Endothelial cell of umbilical vein (primary cell): Measurements from ENCODE around the gene ZNF776. TPM values are rescaled to one million over a fixed set of nuclear protein-coding genes. Genes with fewer than 3 reads are reported as not detected.

Source experiments
- BruUV-seq: library from RNA; stranded (reverse); fragments of 400-500 nt; replicated peaks from 2 replicates; lab custom pipeline; 2021; lab: Mats Ljungman, UMichigan
- CTCF ChIA-PET: fragments of 300-600, 350-600 bp; sonication (Branson Sonifier 250); formaldehyde crosslinking; loops from one replicate; lab custom pipeline; 2021; ENCODE audit warnings: antibody characterized with exemption, inconsistent platforms; lab: Charles Lee
- POLR2A ChIA-PET: fragments of 300-600, 350-600 bp; sonication (Branson Sonifier 250); formaldehyde crosslinking; loops from one replicate; lab custom pipeline; 2021; ENCODE audit warnings: antibody characterized with exemption, inconsistent platforms; lab: Charles Lee
- DNase-seq: peaks from one replicate; pipeline ENCODE4 v3.0.0-alpha.2; 2011; ENCODE audit warnings: low read depth, low spot score
- FAIRE-seq: peaks from 2 replicates; lab custom pipeline; 2011; peaks lifted over from hg19 to GRCh38; lab: Jason Lieb, UNC
- H2AFZ ChIP-seq: 2 replicates; pipeline ENCODE4 v1.6.0; 2012; ENCODE audit warnings: low read depth, low read length, control low read depth, inconsistent platforms
- H3K27ac ChIP-seq: 2 replicates; pipeline ENCODE4 v1.5.1; 2011; ENCODE audit warnings: low read depth, mild to moderate bottlenecking, control low read depth, low read length, moderate library complexity; ENCODE audit not compliant: insufficient read depth
- H3K27me3 ChIP-seq, 2 experiments: 2 replicates each; pipeline versions ENCODE4 v1.6.0 to v1.6.1; 2011; ENCODE audit warnings: low read length in 2 of 2, mixed read lengths in 1 of 2; ENCODE audit not compliant: control insufficient read depth in 2 of 2, insufficient read depth in 2 of 2
- H3K36me3 ChIP-seq, 2 experiments: 2 replicates in 1 of 2; 3 replicates in 1 of 2; pipeline ENCODE4 v1.5.1; 2011; ENCODE audit warnings: low read length in 2 of 2, mild to moderate bottlenecking in 1 of 2, moderate library complexity in 1 of 2; ENCODE audit not compliant: control insufficient read depth in 2 of 2, insufficient read depth in 2 of 2; ENCODE audit errors: extremely low read depth in 1 of 2
- H3K4me1 ChIP-seq: 3 replicates; pipeline ENCODE4 v1.5.1; 2011; ENCODE audit warnings: mild to moderate bottlenecking, low read length; ENCODE audit not compliant: control insufficient read depth, insufficient read depth; ENCODE audit errors: extremely low read depth
- H3K4me2 ChIP-seq: 2 replicates; pipeline ENCODE4 v1.6.1; 2011; ENCODE audit warnings: low read length, control low read depth, mixed read lengths; ENCODE audit not compliant: insufficient read depth
- H3K4me3 ChIP-seq, 3 experiments: fragments of 200-600 bp in 1 of 3; sonication (generic), shearing (Covaris generic) in 1 of 3; replicated peaks in 1 of 3; 2 replicates each; pipeline ENCODE4 v1.5.1; 2011 to 2016; ENCODE audit warnings: control low read depth in 3 of 3, low read length in 3 of 3, mild to moderate bottlenecking in 2 of 3, inconsistent platforms in 1 of 3, low read depth in 1 of 3, moderate library complexity in 1 of 3; ENCODE audit not compliant: insufficient read depth in 1 of 3
- H3K79me2 ChIP-seq: 2 replicates; pipeline ENCODE4 v1.6.0; 2012; ENCODE audit warnings: low read length, inconsistent platforms; ENCODE audit not compliant: control insufficient read depth, insufficient read depth
- H3K9ac ChIP-seq: replicated peaks from 2 replicates; pipeline ENCODE3; 2011; ENCODE audit warnings: low read length, control low read depth; ENCODE audit not compliant: insufficient read depth; ENCODE audit errors: extremely low read depth
- H3K9me1 ChIP-seq: replicated peaks from 3 replicates; pipeline ENCODE4 v1.6.0; 2011; ENCODE audit warnings: mild to moderate bottlenecking, low read length; ENCODE audit not compliant: control insufficient read depth, insufficient read depth; ENCODE audit errors: extremely low read depth
- H3K9me3 ChIP-seq: replicated peaks from 2 replicates; pipeline ENCODE4 v1.5.1; 2012; ENCODE audit warnings: low read length, inconsistent platforms; ENCODE audit not compliant: control insufficient read depth, insufficient read depth
- H4K20me1 ChIP-seq: replicated peaks from 2 replicates; pipeline ENCODE3; 2011; ENCODE audit warnings: mild to moderate bottlenecking, low read length; ENCODE audit not compliant: control insufficient read depth, insufficient read depth; ENCODE audit errors: extremely low read depth
- EZH2 ChIP-seq: IDR thresholded peaks from 2 replicates; pipeline ENCODE4 v1.6.1; 2012; ENCODE audit warnings: borderline replicate concordance, low read depth, mild to moderate bottlenecking, moderate library complexity, low read length, inconsistent platforms; ENCODE audit not compliant: severe bottlenecking
- FOS ChIP-seq: IDR thresholded peaks from 2 replicates; pipeline ENCODE4 v1.6.1; 2011; ENCODE audit warnings: mild to moderate bottlenecking, low read length, moderate library complexity, borderline replicate concordance; ENCODE audit not compliant: insufficient read depth
- GATA2 ChIP-seq: IDR thresholded peaks from 2 replicates; pipeline ENCODE4 v1.7.0; 2011; ENCODE audit warnings: low read depth, mild to moderate bottlenecking, moderate library complexity, mixed read lengths, low read length; ENCODE audit not compliant: insufficient read length, insufficient read depth
- JUN ChIP-seq: IDR thresholded peaks from 2 replicates; pipeline ENCODE4 v1.6.1; 2011; ENCODE audit warnings: borderline replicate concordance, low read depth; ENCODE audit not compliant: insufficient read length, insufficient read depth
- MYC ChIP-seq: IDR thresholded peaks from one replicate; pipeline ENCODE4 v1.6.1; 2011; ENCODE audit warnings: mild to moderate bottlenecking, low read depth, low read length
- POLR2A ChIP-seq: IDR thresholded peaks from 2 replicates; pipeline ENCODE4 v1.6.1; 2012; ENCODE audit warnings: low read depth, mild to moderate bottlenecking, control low read depth, low read length
- POLR2AphosphoS5 ChIP-seq: IDR thresholded peaks from 2 replicates; pipeline ENCODE4 v1.6.1; 2012; ENCODE audit warnings: low read depth, mild to moderate bottlenecking, control low read depth, low read length, moderate library complexity; ENCODE audit not compliant: insufficient read depth
- dilution Hi-C: fragments of 300-500 bp; cut with MboI; formaldehyde crosslinking; loops from one replicate; pipeline ENCODE4 v1.15.0; 2019; ENCODE audit warnings: low sequenced_read_pairs; ENCODE audit not compliant: extremely low pct_ligation_motif_present
- intact Hi-C: fragments of 100-400 bp; cut with micrococcal nuclease; formaldehyde crosslinking; loops from one replicate; pipeline ENCODE4 v1.10.0; 2022
- polyA plus RNA-seq, 4 experiments: library from polyadenylated mRNA; depleted of rRNA in 3 of 4; stranded (reverse) in 3 of 4; unstranded in 1 of 4; fragments of >200 nt; gene quantifications; 2 replicates each; pipeline versions ENCODE4 v1.2.1 to v1.2.3, GENCODE V29; 2011 to 2012; ENCODE audit warnings: missing spikeins in 1 of 4
- total RNA-seq: library from RNA; stranded (reverse); gene quantifications from 2 replicates; pipeline ENCODE4 v1.2.3, GENCODE V29; 2021
- TF ChIP-seq, protein P1 (sequence below), 2 donors: IDR thresholded peaks; 1 replicate in 1 of 2; 2 replicates in 1 of 2; pipeline ENCODE4 v1.5.1; 2011; ENCODE audit warnings: low read length in 2 of 2, mild to moderate bottlenecking in 2 of 2, moderate library complexity in 2 of 2, control low read depth in 1 of 2, inconsistent platforms in 1 of 2, low read depth in 1 of 2; ENCODE audit not compliant: insufficient read depth in 1 of 2; ENCODE audit errors: extremely low read depth in 1 of 2
- TF ChIP-seq, protein P2 (sequence below): IDR thresholded peaks from 2 replicates; pipeline ENCODE4 v1.6.1; 2011; ENCODE audit not compliant: insufficient read depth, insufficient read length

ZNF776 gene
- total and polyA plus RNA-seq, 2 donors (not counting 3 experiments of a cell fraction or from before 2014, with no cell fraction given): 5.7 to 12.1 TPM

DNA sequence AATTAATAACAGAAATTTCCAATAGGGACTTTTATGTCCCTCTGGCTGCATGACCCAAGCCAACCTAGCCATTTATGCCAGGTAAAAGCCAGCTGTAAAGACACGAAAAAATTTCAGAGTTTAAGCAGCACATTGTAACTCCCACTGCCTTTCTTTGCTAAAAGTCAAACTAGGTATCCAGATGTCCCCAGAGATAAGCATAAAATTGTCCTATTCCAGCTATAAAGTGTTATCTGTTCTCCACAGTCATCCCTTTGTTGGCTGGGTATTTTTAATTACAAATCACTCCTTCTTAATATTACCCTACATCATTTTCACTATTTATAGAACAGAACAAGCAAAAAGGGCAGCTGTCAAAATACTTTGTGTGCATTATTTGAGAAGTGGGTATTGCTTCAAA lies 34.4 kb upstream of the ZNF776 start:
- dilution Hi-C loops (no loop called here), intact Hi-C loops (no loop called here)
- ChIA-PET CTCF (no interaction called here), POLR2A (no interaction called here)
- DNase-seq (no peak), FAIRE-seq (no peak)
- TF ChIP-seq POLR2A (no peak), EZH2 (no peak), MYC (no peak), JUN (no peak), GATA2 (no peak), FOS (no peak), POLR2AphosphoS5 (no peak)
- TF ChIP-seq, protein P1, sequence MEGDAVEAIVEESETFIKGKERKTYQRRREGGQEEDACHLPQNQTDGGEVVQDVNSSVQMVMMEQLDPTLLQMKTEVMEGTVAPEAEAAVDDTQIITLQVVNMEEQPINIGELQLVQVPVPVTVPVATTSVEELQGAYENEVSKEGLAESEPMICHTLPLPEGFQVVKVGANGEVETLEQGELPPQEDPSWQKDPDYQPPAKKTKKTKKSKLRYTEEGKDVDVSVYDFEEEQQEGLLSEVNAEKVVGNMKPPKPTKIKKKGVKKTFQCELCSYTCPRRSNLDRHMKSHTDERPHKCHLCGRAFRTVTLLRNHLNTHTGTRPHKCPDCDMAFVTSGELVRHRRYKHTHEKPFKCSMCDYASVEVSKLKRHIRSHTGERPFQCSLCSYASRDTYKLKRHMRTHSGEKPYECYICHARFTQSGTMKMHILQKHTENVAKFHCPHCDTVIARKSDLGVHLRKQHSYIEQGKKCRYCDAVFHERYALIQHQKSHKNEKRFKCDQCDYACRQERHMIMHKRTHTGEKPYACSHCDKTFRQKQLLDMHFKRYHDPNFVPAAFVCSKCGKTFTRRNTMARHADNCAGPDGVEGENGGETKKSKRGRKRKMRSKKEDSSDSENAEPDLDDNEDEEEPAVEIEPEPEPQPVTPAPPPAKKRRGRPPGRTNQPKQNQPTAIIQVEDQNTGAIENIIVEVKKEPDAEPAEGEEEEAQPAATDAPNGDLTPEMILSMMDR (IDR thresholded peaks at IDR 0.05; ENCODE audit: extremely low read depth in 1 of 2, insufficient read depth in 1 of 2, low read depth in 1 of 2, low read length in 2 of 2): no peak
- TF ChIP-seq, protein P2, sequence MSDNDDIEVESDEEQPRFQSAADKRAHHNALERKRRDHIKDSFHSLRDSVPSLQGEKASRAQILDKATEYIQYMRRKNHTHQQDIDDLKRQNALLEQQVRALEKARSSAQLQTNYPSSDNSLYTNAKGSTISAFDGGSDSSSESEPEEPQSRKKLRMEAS: no peak
- peaks cover 0 to 16% of the 10 kb centered on the region in 2 experiments for H3K27me3 ChIP-seq
- no peak overlapping the region for H2AFZ ChIP-seq
- no peaks in the 10 kb centered on the region for H3K9me1 ChIP-seq
- H3K27ac ChIP-seq: no peak overlapping the region
- no peak overlapping the region for H3K4me3 ChIP-seq
- H4K20me1 ChIP-seq: no peaks in the 10 kb centered on the region
- no peaks in the 10 kb centered on the region for H3K36me3 ChIP-seq
- no peak overlapping the region for H3K9ac ChIP-seq
- H3K4me1 ChIP-seq: no peaks in the 10 kb centered on the region
- no peak overlapping the region for H3K4me2 ChIP-seq
- no TSS peak for BruUV-seq
- no peaks in the 10 kb centered on the region for H3K9me3 ChIP-seq
- H3K79me2 ChIP-seq: no peaks in the 10 kb centered on the region
